D721Med (cell line): Measurements from ENCODE around the gene ECT2.
A peak's percentile ranks its signal among the peaks of the same experiment; 100 is the strongest.
"Not testable (repeated sequence)": the region's sequence is repeated elsewhere in the genome, so short reads cannot be mapped to it uniquely, and the experiment has no call there.

ENCODE experiments used
- DNase-seq: peaks from one replicate; pipeline ENCODE4 v3.0.0; 2011; ENCODE audit warnings: low spot score; ENCODE audit not compliant: insufficient read length
- FAIRE-seq: peaks from 2 replicates; lab custom pipeline; 2011; peaks lifted over from hg19 to GRCh38; lab: Jason Lieb, UNC
- CTCF ChIP-seq: IDR thresholded peaks from 2 replicates; pipeline ENCODE4 v1.5.1; 2012; ENCODE audit warnings: mild to moderate bottlenecking, control low read depth; ENCODE audit not compliant: insufficient read depth; ENCODE audit errors: missing control alignments

ECT2 gene

GRCh38 chr3:172824229-172824628 is 73.7 kb downstream of the ECT2 start:
- DNase-seq = no peak
- no peak for TF ChIP-seq CTCF
- FAIRE-seq = no peak

DNA sequence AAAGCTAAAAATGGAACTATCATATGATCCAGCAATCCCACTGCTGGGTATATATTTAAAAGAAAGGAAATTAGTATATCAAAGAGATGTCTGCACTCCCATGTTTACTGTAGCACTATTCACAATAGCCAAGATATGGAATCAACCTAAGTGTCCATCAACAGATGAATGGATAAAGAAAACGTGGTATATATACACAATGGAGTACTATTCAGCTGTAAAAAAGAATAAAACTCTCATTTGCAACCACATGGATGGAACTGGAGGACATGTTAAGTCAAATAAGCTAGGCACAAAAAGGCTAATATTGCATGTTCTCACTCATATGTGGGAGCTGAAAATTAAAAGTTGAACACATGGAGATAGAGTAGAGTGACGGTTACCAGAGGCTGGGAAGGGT is 76.7 kb downstream of the ECT2 start:
- FAIRE-seq = peak; percentile 16
- not testable (repeated sequence) for DNase-seq

- no peak for TF ChIP-seq CTCF
- FAIRE-seq (no peak), DNase-seq (no peak)
Measured at GRCh38 chr3:172832983-172833382, 82.5 kb downstream of the ECT2 start.

- DNase-seq = no peak
- FAIRE-seq = peak; percentile 56
- peak; percentile 51 for TF ChIP-seq CTCF
Measured at GRCh38 chr3:172836390-172836997, 86.0 kb downstream of the ECT2 start.

DNA sequence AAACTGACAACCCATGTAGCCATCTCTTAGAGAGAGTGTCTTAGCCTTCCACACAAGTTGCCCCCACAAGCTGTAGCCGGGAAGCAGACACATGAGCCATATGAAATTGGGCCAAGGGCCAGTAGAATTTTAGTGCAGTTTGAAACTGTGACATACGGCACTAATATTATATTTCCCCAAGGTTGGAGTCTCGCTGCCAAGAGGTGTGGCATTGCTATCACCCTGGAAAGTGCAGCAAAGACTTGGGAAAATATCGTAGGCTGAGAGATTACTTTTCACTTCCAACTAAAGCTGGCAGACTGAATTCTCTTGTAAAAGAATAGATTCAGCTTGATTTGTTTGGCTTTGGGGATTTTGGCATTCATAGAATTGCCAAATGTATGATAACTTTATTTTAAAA is 89.2 kb downstream of the ECT2 start:
- FAIRE-seq (no peak), DNase-seq (no peak)
- TF ChIP-seq CTCF = no peak

GRCh38 chr3:172840463-172840862 is 89.9 kb downstream of the ECT2 start:
- FAIRE-seq = no peak
- TF ChIP-seq CTCF = no peak

DNA sequence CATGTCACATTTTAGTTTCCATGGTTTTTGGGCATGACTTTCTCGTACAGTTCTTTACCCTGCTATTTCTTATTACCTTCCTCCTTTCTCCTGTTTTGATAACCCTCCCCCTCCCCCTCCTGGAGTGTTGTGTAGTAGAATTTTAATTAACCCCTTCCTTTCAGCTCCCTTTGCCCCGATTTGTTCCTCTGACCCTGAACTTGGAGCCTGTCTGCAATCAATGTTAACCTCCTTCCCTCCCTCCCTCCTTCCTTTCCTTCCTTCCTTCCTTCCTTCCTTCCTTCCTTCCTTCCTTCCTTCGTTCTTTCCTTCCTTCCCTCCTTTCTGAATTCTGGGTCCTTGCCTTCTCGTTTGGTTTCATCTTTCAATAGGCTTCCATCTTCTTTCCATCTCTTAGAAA is 90.4 kb downstream of the ECT2 start:
- no peak for TF ChIP-seq CTCF
- no peak for DNase-seq

More at GRCh38 chr3:172840463-172840862, 89.9 kb downstream of the ECT2 start:
- no peak for DNase-seq

DNA sequence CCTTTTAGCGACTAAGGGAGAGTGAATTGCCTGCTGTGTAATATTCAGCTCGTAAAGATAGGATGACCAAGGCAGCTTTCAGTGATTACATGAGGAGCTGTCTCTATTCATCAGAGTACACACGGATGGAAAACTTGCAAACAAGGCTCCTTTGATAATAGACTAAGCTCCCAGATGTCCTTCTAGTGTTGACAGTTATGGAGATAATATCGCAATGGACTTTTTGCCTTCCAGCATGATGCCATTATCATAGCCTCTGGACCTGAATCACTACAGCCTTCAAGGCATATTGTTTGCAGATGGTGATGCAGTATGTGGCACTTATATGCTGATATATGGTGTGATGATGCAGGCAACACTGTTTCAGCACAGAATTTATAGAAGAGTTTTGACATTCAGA is 93.9 kb downstream of the ECT2 start:
- FAIRE-seq = no peak
- DNase-seq = no peak
- no peak for TF ChIP-seq CTCF

More for the DNA sequence above, 90.4 kb downstream of the ECT2 start:
- FAIRE-seq = no peak
